ENCODE results near the gene SLC45A2. TPM values are rescaled to one million over a fixed set of nuclear protein-coding genes. Genes with fewer than 3 reads are reported as not detected.

The SLC45A2 gene
- total RNA-seq, 1 donor from 2014 or later, result not detected

GRCh38 chr5:34017254-34017653, 32.8 kb upstream of the SLC45A2 start:
- Histone ChIP-seq H3K9me3 (no peaks in the 10 kb centered on the region), H3K4me1 (no peaks in the 10 kb centered on the region), H3K27me3 (no peaks in the 10 kb centered on the region), H3K36me3 (no peaks in the 10 kb centered on the region), H3K27ac (no peak overlapping the region), H3K4me3 (no peak overlapping the region)
- no peak for TF ChIP-seq CTCF (IDR thresholded peaks at IDR 0.05)
- no peak for TF ChIP-seq POLR2A (IDR thresholded peaks at IDR 0.05)
- TF ChIP-seq POLR2AphosphoS5 (IDR thresholded peaks at IDR 0.05; ENCODE audit: insufficient read depth in 1 of 2, low read depth in 1 of 2), result no peak
- DNase-seq (ENCODE audit: extremely low spot score in 2 of 2), result no peak
- intact Hi-C loops (cut with DNase I), result no loop called here

- Histone ChIP-seq H3K4me3 (no peak overlapping the region), H3K27me3 (no peaks in the 10 kb centered on the region), H3K9me3 (no peaks in the 10 kb centered on the region), H3K36me3 (no peaks in the 10 kb centered on the region), H3K4me1 (no peaks in the 10 kb centered on the region), H3K27ac (no peak overlapping the region)
- no peak for DNase-seq (ENCODE audit: extremely low spot score in 2 of 2)
- TF ChIP-seq CTCF (IDR thresholded peaks at IDR 0.05) (no peak), POLR2A (IDR thresholded peaks at IDR 0.05) (no peak), POLR2AphosphoS5 (IDR thresholded peaks at IDR 0.05; ENCODE audit: insufficient read depth in 1 of 2, low read depth in 1 of 2) (no peak)
- intact Hi-C loops (cut with DNase I), result no loop called here
Measured at GRCh38 chr5:34016750-34017149, 32.3 kb upstream of the SLC45A2 start.

- no peak for TF ChIP-seq CTCF (IDR thresholded peaks at IDR 0.05)
- TF ChIP-seq POLR2AphosphoS5 (IDR thresholded peaks at IDR 0.05; ENCODE audit: insufficient read depth in 1 of 2, low read depth in 1 of 2), result no peak
- TF ChIP-seq POLR2A (IDR thresholded peaks at IDR 0.05), result no peak
- no peaks in the 10 kb centered on the region for H3K4me1 ChIP-seq
- no peaks in the 10 kb centered on the region for H3K9me3 ChIP-seq
- no peak for DNase-seq (ENCODE audit: extremely low spot score in 2 of 2)
- H3K27ac ChIP-seq, result no peak overlapping the region
- no peak overlapping the region for H3K4me3 ChIP-seq
- no peaks in the 10 kb centered on the region for H3K27me3 ChIP-seq
- H3K36me3 ChIP-seq, result no peaks in the 10 kb centered on the region
- intact Hi-C loops (cut with DNase I), result no loop called here
Measured at GRCh38 chr5:34016222-34016621, 31.7 kb upstream of the SLC45A2 start.

- intact Hi-C loops (cut with DNase I), result no loop called here
- no peak overlapping the region for H3K27ac ChIP-seq
- H3K9me3 ChIP-seq, result no peaks in the 10 kb centered on the region
- no peaks in the 10 kb centered on the region for H3K27me3 ChIP-seq
- H3K4me3 ChIP-seq, result no peak overlapping the region
- no peaks in the 10 kb centered on the region for H3K36me3 ChIP-seq
- no peak for DNase-seq (ENCODE audit: extremely low spot score in 2 of 2)
- H3K4me1 ChIP-seq, result no peaks in the 10 kb centered on the region
- TF ChIP-seq POLR2A (IDR thresholded peaks at IDR 0.05) (no peak), CTCF (IDR thresholded peaks at IDR 0.05) (no peak), POLR2AphosphoS5 (IDR thresholded peaks at IDR 0.05; ENCODE audit: insufficient read depth in 1 of 2, low read depth in 1 of 2) (no peak)
Measured at GRCh38 chr5:34015120-34015822, 30.8 kb upstream of the SLC45A2 start.

GRCh38 chr5:34014626-34015025, 30.1 kb upstream of the SLC45A2 start:
- TF ChIP-seq CTCF (IDR thresholded peaks at IDR 0.05) (no peak), POLR2A (IDR thresholded peaks at IDR 0.05) (no peak), POLR2AphosphoS5 (IDR thresholded peaks at IDR 0.05; ENCODE audit: insufficient read depth in 1 of 2, low read depth in 1 of 2) (no peak)
- H3K27me3 ChIP-seq, result no peaks in the 10 kb centered on the region
- no peaks in the 10 kb centered on the region for H3K9me3 ChIP-seq
- no peaks in the 10 kb centered on the region for H3K36me3 ChIP-seq
- no peaks in the 10 kb centered on the region for H3K4me1 ChIP-seq
- no peak overlapping the region for H3K4me3 ChIP-seq
- intact Hi-C loops (cut with DNase I), result no loop called here
- DNase-seq (ENCODE audit: extremely low spot score in 2 of 2), result no peak
- H3K27ac ChIP-seq, result no peak overlapping the region
